ENCODE data around the gene NDRG4.

NDRG4 gene

GRCh38 chr16:58499615-58500351 is at the start of gene NDRG4:
Gene NDRG4, plus strand, starts transcription at chr16:58500143. Its CDS starts 106 bp downstream, at chr16:58500249.
- peak within 1 kb of the TSS; percentile 56 to 59 for H3K4me3 ChIP-seq (replicated peaks in 1 of 2; ENCODE audit: low read depth in 2 of 2, low read length in 2 of 2)
- TF ChIP-seq CTCF (IDR thresholded peaks at IDR 0.05; ENCODE audit: low read depth, low read length): no peak
- peak; percentile 87 to 91 for DNase-seq (ENCODE audit: low read depth in 2 of 2)

GRCh38 chr16:58450590-58450989 is 49.4 kb upstream of the NDRG4 start:
- TF ChIP-seq CTCF (IDR thresholded peaks at IDR 0.05; ENCODE audit: low read depth, low read length): no peak
- H3K4me3 ChIP-seq (replicated peaks in 1 of 2; ENCODE audit: low read depth in 2 of 2, low read length in 2 of 2): no peak overlapping the region
- no peak for DNase-seq (ENCODE audit: low read depth in 2 of 2)

GRCh38 chr16:58451265-58451689 is 48.7 kb upstream of the NDRG4 start:
- no peak for DNase-seq (ENCODE audit: low read depth in 2 of 2)
- H3K4me3 ChIP-seq (replicated peaks in 1 of 2; ENCODE audit: low read depth in 2 of 2, low read length in 2 of 2): no peak overlapping the region
- no peak for TF ChIP-seq CTCF (IDR thresholded peaks at IDR 0.05; ENCODE audit: low read depth, low read length)

GRCh38 chr16:58451945-58452401 is 48.0 kb upstream of the NDRG4 start:
- H3K4me3 ChIP-seq (replicated peaks in 1 of 2; ENCODE audit: low read depth in 2 of 2, low read length in 2 of 2): no peak overlapping the region
- DNase-seq (ENCODE audit: low read depth in 2 of 2): peak; percentile 43 to 51
- no peak for TF ChIP-seq CTCF (IDR thresholded peaks at IDR 0.05; ENCODE audit: low read depth, low read length)

GRCh38 chr16:58452640-58453039 is 47.3 kb upstream of the NDRG4 start:
- TF ChIP-seq CTCF (IDR thresholded peaks at IDR 0.05; ENCODE audit: low read depth, low read length): no peak
- no peak for DNase-seq (ENCODE audit: low read depth in 2 of 2)
- H3K4me3 ChIP-seq (replicated peaks in 1 of 2; ENCODE audit: low read depth in 2 of 2, low read length in 2 of 2): no peak overlapping the region

GRCh38 chr16:58454178-58454577 is 45.8 kb upstream of the NDRG4 start:
- no peak for DNase-seq (ENCODE audit: low read depth in 2 of 2)
- TF ChIP-seq CTCF (IDR thresholded peaks at IDR 0.05; ENCODE audit: low read depth, low read length): no peak
- no peak overlapping the region for H3K4me3 ChIP-seq (replicated peaks in 1 of 2; ENCODE audit: low read depth in 2 of 2, low read length in 2 of 2)
